A549 (cell line): ENCODE data around the gene MYO1D. TPM values are rescaled to one million over a fixed set of nuclear protein-coding genes. Genes with fewer than 3 reads are reported as not detected.

ENCODE experiments used
- ATAC-seq, 2 experiments: fragments of 200-7000 bp in 1 of 2; fragments of >200 bp in 1 of 2; cut with Nextera tagmentation in 1 of 2; cut with Tn5 transposase in 1 of 2; 3 replicates each; pipeline versions ENCODE4 v1.8.0 to v1.9.1; 2018 to 2020; ENCODE audit warnings: mild to moderate bottlenecking in 1 of 2, moderate library complexity in 1 of 2
- CTCF ChIA-PET: fragments of 300-600 bp; sonication (Branson Sonifier 250); formaldehyde crosslinking; extraction: SDS; loops from one replicate; lab custom pipeline; 2021; ENCODE audit warnings: antibody characterized with exemption, inconsistent platforms; lab: Yijun Ruan, JAX
- POLR2A ChIA-PET: fragments of 350-600 bp; formaldehyde crosslinking; extraction: SDS; loops from one replicate; lab custom pipeline; 2021; ENCODE audit warnings: antibody characterized with exemption, inconsistent platforms; lab: Yijun Ruan, JAX
- DNase-seq, 2 experiments: peaks; one replicate each; pipeline versions ENCODE4 v3.0.0 to v3.0.0-alpha.2; 2011 to 2016; ENCODE audit warnings: low read depth in 1 of 2, low spot score in 1 of 2
- FAIRE-seq: peaks from 2 replicates; lab custom pipeline; 2011; peaks lifted over from hg19 to GRCh38; lab: Jason Lieb, UNC
- H3K27ac ChIP-seq, 2 experiments: fragments of >200 bp; sonication (Bioruptor Twin); formaldehyde crosslinking; 3 replicates each; pipeline ENCODE4 v1.5.1; 2016 to 2017
- H3K4me1 ChIP-seq: fragments of >200 bp; sonication (Bioruptor Twin); formaldehyde crosslinking; 3 replicates; pipeline ENCODE4 v1.6.1; 2016
- H3K4me2 ChIP-seq: fragments of >200 bp; sonication (Bioruptor Twin); formaldehyde crosslinking; 3 replicates; pipeline ENCODE4 v1.6.1; 2016
- H3K4me3 ChIP-seq: fragments of >200 bp; sonication (Bioruptor Twin); formaldehyde crosslinking; 3 replicates; pipeline ENCODE4 v1.5.1; 2016
- H3K9me3 ChIP-seq: fragments of >200 bp; sonication (Bioruptor Twin); formaldehyde crosslinking; 3 replicates; pipeline ENCODE4 v1.6.1; 2016
- CEBPB ChIP-seq, 2 experiments: fragments of >200 bp in 1 of 2; sonication (Bioruptor Twin) in 1 of 2; formaldehyde crosslinking in 1 of 2; IDR thresholded peaks; 2 replicates each; pipeline ENCODE4 v1.6.1; 2012 to 2016
- CHD2 ChIP-seq: fragments of 150-350 bp; IDR thresholded peaks from 2 replicates; pipeline ENCODE4 v1.6.1; 2014; ENCODE audit warnings: low read length; ENCODE audit not compliant: partially characterized antibody
- FOXS1 ChIP-seq: fragments of 250-450 bp; sonication (Bioruptor Pico); IDR thresholded peaks from 2 replicates; pipeline ENCODE4 v1.5.0; 2020; ENCODE audit warnings: mild to moderate bottlenecking, moderate library complexity
- HEYL ChIP-seq: fragments of 250-450 bp; sonication (Bioruptor Pico); IDR thresholded peaks from 2 replicates; pipeline ENCODE4 v1.8.0; 2021; ENCODE audit warnings: mild to moderate bottlenecking, moderate library complexity
- JUN ChIP-seq, 2 experiments: fragments of >200 bp; sonication (Bioruptor Twin); formaldehyde crosslinking; IDR thresholded peaks; 2 replicates in 1 of 2; 3 replicates in 1 of 2; pipeline ENCODE4 v1.6.1; 2016 to 2017
- JUNB ChIP-seq: fragments of >200 bp; sonication (Bioruptor Twin); formaldehyde crosslinking; IDR thresholded peaks from 2 replicates; pipeline ENCODE4 v1.6.1; 2016
- MAZ ChIP-seq: fragments of 150-350 bp; IDR thresholded peaks from 2 replicates; pipeline ENCODE4 v1.6.1; 2014; ENCODE audit warnings: antibody characterized with exemption, low read depth, low read length, borderline replicate concordance
- MYC ChIP-seq: IDR thresholded peaks from 2 replicates; pipeline ENCODE4 v1.6.1; 2012; ENCODE audit warnings: mild to moderate bottlenecking, inconsistent platforms, low read length, improper control_type of control experiment, borderline replicate concordance
- PHF8 ChIP-seq: fragments of 200-600 bp; sonication (generic); IDR thresholded peaks from 2 replicates; pipeline ENCODE4 v1.6.1; 2016; ENCODE audit warnings: low read depth, mild to moderate bottlenecking, antibody characterized with exemption, moderate library complexity, borderline replicate concordance
- POLR2A ChIP-seq: IDR thresholded peaks from 2 replicates; pipeline ENCODE4 v1.6.1; 2012; ENCODE audit warnings: mild to moderate bottlenecking, low read length
- RARB ChIP-seq: fragments of 250-450 bp; sonication (Bioruptor Pico); IDR thresholded peaks from 2 replicates; pipeline ENCODE4 v1.8.0; 2021; ENCODE audit warnings: mild to moderate bottlenecking, moderate library complexity
- RCOR1 ChIP-seq: fragments of 150-350 bp; IDR thresholded peaks from 2 replicates; pipeline ENCODE4 v1.6.1; 2014; ENCODE audit warnings: antibody characterized with exemption, low read length, low read depth
- TP53 ChIP-seq: fragments of 250-450 bp; sonication (Bioruptor Pico); IDR thresholded peaks from 2 replicates; pipeline ENCODE4 v1.5.0; 2021; ENCODE audit warnings: mild to moderate bottlenecking, moderate library complexity
- ZFP36 ChIP-seq: fragments of 450-650 bp; IDR thresholded peaks from 2 replicates; pipeline ENCODE4 v1.6.1; 2014; ENCODE audit warnings: borderline replicate concordance; ENCODE audit not compliant: partially characterized antibody
- ZSCAN20 ChIP-seq: fragments of 250-450 bp; sonication (Bioruptor Pico); IDR thresholded peaks from 2 replicates; pipeline ENCODE4 v1.8.0; 2022; ENCODE audit warnings: mild to moderate bottlenecking, moderate library complexity
- WGBS: methylation state at CpG from one replicate; pipeline ENCODE4 v1.1.6; 2017; ENCODE audit errors: missing lambda C conversion rate; 5-methylcytosine and 5-hydroxymethylcytosine counted together
- polyA plus RNA-seq, 4 experiments: library from polyadenylated mRNA; depleted of rRNA in 3 of 4; stranded (reverse); fragments of >200 nt; fragmentation: RNase III in 1 of 4; extraction: RNeasy Plus Mini Kit Qiagen cat#74134 plus additional on column Dnase treatment in 1 of 4; gene quantifications; 2 replicates in 3 of 4; 3 replicates in 1 of 4; pipeline ENCODE4 v1.2.3, GENCODE V29; 2011 to 2017
- TF ChIP-seq, protein P1 (sequence below): fragments of 250-450 bp; sonication (Bioruptor Pico); IDR thresholded peaks from 2 replicates; pipeline ENCODE4 v1.5.0; 2020; ENCODE audit warnings: low read depth, mild to moderate bottlenecking, moderate library complexity
- TF ChIP-seq, protein P2 (sequence below): fragments of >200 bp; sonication (Bioruptor Twin); formaldehyde crosslinking; IDR thresholded peaks from 3 replicates; pipeline ENCODE4 v1.5.1; 2016
- TF ChIP-seq, protein P3 (sequence below): fragments of >200 bp; sonication (Bioruptor Twin); formaldehyde crosslinking; IDR thresholded peaks from 3 replicates; pipeline ENCODE4 v1.6.1; 2016
- TF ChIP-seq, protein P4 (sequence below): fragments of 200-600 bp; sonication (generic); IDR thresholded peaks from 2 replicates; pipeline ENCODE4 v1.6.1; 2016; ENCODE audit warnings: antibody characterized with exemption, mild to moderate bottlenecking, moderate library complexity

Gene MYO1D
- polyA plus RNA-seq, 2 of the 4 experiments (the other 2 are of a cell fraction): 2.8 to 4.2 TPM

DNA sequence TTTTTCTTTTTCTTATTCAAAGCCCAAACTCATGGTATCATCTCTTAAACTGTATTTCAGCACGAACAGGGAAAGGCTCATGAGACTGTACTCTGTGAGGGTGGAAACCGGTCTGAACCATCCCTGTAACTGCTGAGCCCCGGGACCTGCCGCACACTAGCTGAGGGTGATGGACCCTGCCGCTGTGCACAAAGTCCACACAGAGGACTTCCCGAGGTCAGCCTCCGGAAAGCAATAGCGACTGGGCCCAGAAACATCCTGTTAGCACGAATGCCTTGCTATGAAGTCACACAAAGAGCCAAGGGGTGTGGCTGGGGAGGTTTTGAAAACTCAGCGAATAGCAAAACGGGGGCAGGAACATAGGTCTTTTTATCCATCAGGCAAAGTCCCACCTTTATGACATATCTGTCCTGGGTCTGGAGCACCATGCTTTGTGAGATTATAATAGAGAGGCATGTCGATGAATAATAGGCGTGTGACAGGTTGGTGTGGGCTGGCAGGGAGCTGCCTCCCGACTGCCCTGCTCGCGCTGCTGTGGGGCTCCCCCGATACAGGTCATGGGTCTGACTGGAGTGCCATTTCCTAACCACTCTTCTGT, 356.7 kb downstream of the MYO1D start:
- no peak for TF ChIP-seq PHF8
- TF ChIP-seq ZSCAN20: no peak
- TF ChIP-seq CEBPB (IDR thresholded peaks at IDR 0.05): no peak
- no peak for TF ChIP-seq RARB (CRISPR knock-in tag)
- TF ChIP-seq, protein P1, sequence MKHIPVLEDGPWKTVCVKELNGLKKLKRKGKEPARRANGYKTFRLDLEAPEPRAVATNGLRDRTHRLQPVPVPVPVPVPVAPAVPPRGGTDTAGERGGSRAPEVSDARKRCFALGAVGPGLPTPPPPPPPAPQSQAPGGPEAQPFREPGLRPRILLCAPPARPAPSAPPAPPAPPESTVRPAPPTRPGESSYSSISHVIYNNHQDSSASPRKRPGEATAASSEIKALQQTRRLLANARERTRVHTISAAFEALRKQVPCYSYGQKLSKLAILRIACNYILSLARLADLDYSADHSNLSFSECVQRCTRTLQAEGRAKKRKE: no peak
- TF ChIP-seq HEYL (CRISPR knock-in tag): no peak
- no peak for TF ChIP-seq RCOR1
- TF ChIP-seq MAZ: no peak
- TF ChIP-seq, protein P2, sequence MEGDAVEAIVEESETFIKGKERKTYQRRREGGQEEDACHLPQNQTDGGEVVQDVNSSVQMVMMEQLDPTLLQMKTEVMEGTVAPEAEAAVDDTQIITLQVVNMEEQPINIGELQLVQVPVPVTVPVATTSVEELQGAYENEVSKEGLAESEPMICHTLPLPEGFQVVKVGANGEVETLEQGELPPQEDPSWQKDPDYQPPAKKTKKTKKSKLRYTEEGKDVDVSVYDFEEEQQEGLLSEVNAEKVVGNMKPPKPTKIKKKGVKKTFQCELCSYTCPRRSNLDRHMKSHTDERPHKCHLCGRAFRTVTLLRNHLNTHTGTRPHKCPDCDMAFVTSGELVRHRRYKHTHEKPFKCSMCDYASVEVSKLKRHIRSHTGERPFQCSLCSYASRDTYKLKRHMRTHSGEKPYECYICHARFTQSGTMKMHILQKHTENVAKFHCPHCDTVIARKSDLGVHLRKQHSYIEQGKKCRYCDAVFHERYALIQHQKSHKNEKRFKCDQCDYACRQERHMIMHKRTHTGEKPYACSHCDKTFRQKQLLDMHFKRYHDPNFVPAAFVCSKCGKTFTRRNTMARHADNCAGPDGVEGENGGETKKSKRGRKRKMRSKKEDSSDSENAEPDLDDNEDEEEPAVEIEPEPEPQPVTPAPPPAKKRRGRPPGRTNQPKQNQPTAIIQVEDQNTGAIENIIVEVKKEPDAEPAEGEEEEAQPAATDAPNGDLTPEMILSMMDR: no peak
- TF ChIP-seq JUN (IDR thresholded peaks at IDR 0.05): no peak
- no peak for TF ChIP-seq JUNB
- TF ChIP-seq CHD2: no peak
- TF ChIP-seq, protein P3, sequence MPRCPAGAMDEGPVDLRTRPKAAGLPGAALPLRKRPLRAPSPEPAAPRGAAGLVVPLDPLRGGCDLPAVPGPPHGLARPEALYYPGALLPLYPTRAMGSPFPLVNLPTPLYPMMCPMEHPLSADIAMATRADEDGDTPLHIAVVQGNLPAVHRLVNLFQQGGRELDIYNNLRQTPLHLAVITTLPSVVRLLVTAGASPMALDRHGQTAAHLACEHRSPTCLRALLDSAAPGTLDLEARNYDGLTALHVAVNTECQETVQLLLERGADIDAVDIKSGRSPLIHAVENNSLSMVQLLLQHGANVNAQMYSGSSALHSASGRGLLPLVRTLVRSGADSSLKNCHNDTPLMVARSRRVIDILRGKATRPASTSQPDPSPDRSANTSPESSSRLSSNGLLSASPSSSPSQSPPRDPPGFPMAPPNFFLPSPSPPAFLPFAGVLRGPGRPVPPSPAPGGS: no peak
- TF ChIP-seq FOXS1 (CRISPR knock-in tag): no peak
- no peak for TF ChIP-seq POLR2A
- no peak for TF ChIP-seq TP53
- no peak for TF ChIP-seq ZFP36
- TF ChIP-seq, protein P4, sequence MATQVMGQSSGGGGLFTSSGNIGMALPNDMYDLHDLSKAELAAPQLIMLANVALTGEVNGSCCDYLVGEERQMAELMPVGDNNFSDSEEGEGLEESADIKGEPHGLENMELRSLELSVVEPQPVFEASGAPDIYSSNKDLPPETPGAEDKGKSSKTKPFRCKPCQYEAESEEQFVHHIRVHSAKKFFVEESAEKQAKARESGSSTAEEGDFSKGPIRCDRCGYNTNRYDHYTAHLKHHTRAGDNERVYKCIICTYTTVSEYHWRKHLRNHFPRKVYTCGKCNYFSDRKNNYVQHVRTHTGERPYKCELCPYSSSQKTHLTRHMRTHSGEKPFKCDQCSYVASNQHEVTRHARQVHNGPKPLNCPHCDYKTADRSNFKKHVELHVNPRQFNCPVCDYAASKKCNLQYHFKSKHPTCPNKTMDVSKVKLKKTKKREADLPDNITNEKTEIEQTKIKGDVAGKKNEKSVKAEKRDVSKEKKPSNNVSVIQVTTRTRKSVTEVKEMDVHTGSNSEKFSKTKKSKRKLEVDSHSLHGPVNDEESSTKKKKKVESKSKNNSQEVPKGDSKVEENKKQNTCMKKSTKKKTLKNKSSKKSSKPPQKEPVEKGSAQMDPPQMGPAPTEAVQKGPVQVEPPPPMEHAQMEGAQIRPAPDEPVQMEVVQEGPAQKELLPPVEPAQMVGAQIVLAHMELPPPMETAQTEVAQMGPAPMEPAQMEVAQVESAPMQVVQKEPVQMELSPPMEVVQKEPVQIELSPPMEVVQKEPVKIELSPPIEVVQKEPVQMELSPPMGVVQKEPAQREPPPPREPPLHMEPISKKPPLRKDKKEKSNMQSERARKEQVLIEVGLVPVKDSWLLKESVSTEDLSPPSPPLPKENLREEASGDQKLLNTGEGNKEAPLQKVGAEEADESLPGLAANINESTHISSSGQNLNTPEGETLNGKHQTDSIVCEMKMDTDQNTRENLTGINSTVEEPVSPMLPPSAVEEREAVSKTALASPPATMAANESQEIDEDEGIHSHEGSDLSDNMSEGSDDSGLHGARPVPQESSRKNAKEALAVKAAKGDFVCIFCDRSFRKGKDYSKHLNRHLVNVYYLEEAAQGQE: no peak
- no peak for TF ChIP-seq MYC
- Histone ChIP-seq H3K4me3 (no peak overlapping the region), H3K4me2 (no peak overlapping the region), H3K4me1 (no peaks in the 10 kb centered on the region), H3K9me3 (no peaks in the 10 kb centered on the region), H3K27ac (no peak overlapping the region)
- 74% methylated on average over 17 of the region's 17 CpGs for WGBS
- FAIRE-seq (no peak), DNase-seq (no peak), ATAC-seq (no peak; a peak in 1 of 6 replicates)
- POLR2A ChIA-PET: no interaction called here
- CTCF ChIA-PET: interaction anchor here (1.0 kb wide), 1 partner anchor 357 kb away, joined by 3 read pairs; the partner anchor contains the start of gene MYO1D
